GM18505 (cell line): ENCODE results near the gene CHST13.

Experiments
- ATAC-seq: cut with Tn5 transposase; IDR thresholded peaks from one replicate; pipeline ENCODE4 v1.9.1; 2021; ENCODE audit not compliant: unreplicated experiment
- POLR2A ChIP-seq: IDR thresholded peaks from 4 replicates; pipeline ENCODE4 v1.6.1; 2011; ENCODE audit warnings: borderline replicate concordance; ENCODE audit not compliant: insufficient read depth, insufficient read length; ENCODE audit errors: extremely low read depth

Gene CHST13

GRCh38 chr3:126551839-126552687 is 28.1 kb downstream of the CHST13 start:
- TF ChIP-seq POLR2A: no peak
- no peak for ATAC-seq

- ATAC-seq: no peak
- no peak for TF ChIP-seq POLR2A
Measured at GRCh38 chr3:126552688-126553283, 28.8 kb downstream of the CHST13 start.

GRCh38 chr3:126553284-126554084 is 29.5 kb downstream of the CHST13 start:
- no peak for ATAC-seq
- TF ChIP-seq POLR2A: no peak

- no peak for ATAC-seq
- TF ChIP-seq POLR2A: no peak
Measured at GRCh38 chr3:126554560-126555525, 30.9 kb downstream of the CHST13 start.

GRCh38 chr3:126555795-126556636 is 32.1 kb downstream of the CHST13 start:
- no peak for ATAC-seq
- no peak for TF ChIP-seq POLR2A

- no peak for TF ChIP-seq POLR2A
- ATAC-seq: no peak
Measured at GRCh38 chr3:126556637-126557414, 32.9 kb downstream of the CHST13 start.

GRCh38 chr3:126557415-126557745 is 33.4 kb downstream of the CHST13 start:
- TF ChIP-seq POLR2A: no peak
- ATAC-seq: no peak

- TF ChIP-seq POLR2A: no peak
- no peak for ATAC-seq
Measured at GRCh38 chr3:126557761-126558160, 33.8 kb downstream of the CHST13 start.

GRCh38 chr3:126558336-126559071 is 34.5 kb downstream of the CHST13 start, which contains the start of gene C3orf22:
C3orf22 (minus strand) TSS chr3:126558932; CDS start chr3:126553390, 5,542 bp downstream.
- no peak for TF ChIP-seq POLR2A
- no peak for ATAC-seq

- no peak for ATAC-seq
- no peak for TF ChIP-seq POLR2A
Measured at GRCh38 chr3:126562737-126563276, 38.9 kb downstream of the CHST13 start.

GRCh38 chr3:126567696-126568438 is 43.9 kb downstream of the CHST13 start:
- TF ChIP-seq POLR2A: no peak
- ATAC-seq: no peak
